Naive thymus-derived CD4-positive, alpha-beta T cell (primary cell): ENCODE data around the gene ATP4A. TPM values are rescaled to one million over a fixed set of nuclear protein-coding genes. Genes with fewer than 3 reads are reported as not detected.

ENCODE experiments used
- ATAC-seq: fragments of 150-1000 bp; cut with Tn5 transposase; 2 replicates; pipeline ENCODE4 v1.10.0; 2021; ENCODE audit warnings: mild to moderate bottlenecking, moderate library complexity
- CTCF ChIA-PET: fragments of 350-600 bp; sonication (Branson Sonifier 250); formaldehyde crosslinking; loops from one replicate; lab custom pipeline; 2021; ENCODE audit warnings: antibody characterized with exemption; lab: Charles Lee
- POLR2A ChIA-PET: fragments of 350-600 bp; sonication (Branson Sonifier 250); formaldehyde crosslinking; loops from one replicate; lab custom pipeline; 2021; ENCODE audit warnings: antibody characterized with exemption, inconsistent platforms; lab: Charles Lee
- DNase-seq, 9 donors: peaks; one replicate each; pipeline versions ENCODE4 v3.0.0 to v3.0.0-alpha.2; 2020 to 2022; ENCODE audit warnings: mixed read lengths in 1 of 9
- H3K27ac ChIP-seq: one replicate; pipeline ENCODE4 v1.7.0; 2013; ENCODE audit warnings: mild to moderate bottlenecking, low read depth, low read length, moderate library complexity
- H3K27me3 ChIP-seq, 2 donors: one replicate each; pipeline ENCODE4 v1.7.0; 2013; ENCODE audit warnings: low read length in 2 of 2, mild to moderate bottlenecking in 2 of 2, moderate library complexity in 2 of 2; ENCODE audit not compliant: control insufficient read depth in 2 of 2, insufficient read depth in 2 of 2
- H3K36me3 ChIP-seq, 3 experiments: 1 replicate in 2 of 3; 2 replicates in 1 of 3; pipeline ENCODE4 v1.7.0; 2013; ENCODE audit warnings: low read length in 3 of 3, mild to moderate bottlenecking in 3 of 3, moderate library complexity in 1 of 3; ENCODE audit not compliant: insufficient read depth in 3 of 3, control insufficient read depth in 2 of 3
- H3K4me1 ChIP-seq, 2 donors: one replicate each; pipeline ENCODE4 v1.7.0; 2013; ENCODE audit warnings: low read length in 2 of 2, mild to moderate bottlenecking in 2 of 2, moderate library complexity in 1 of 2; ENCODE audit not compliant: control insufficient read depth in 2 of 2, insufficient read depth in 2 of 2
- H3K4me3 ChIP-seq: 2 replicates; pipeline ENCODE4 v1.7.0; 2013; ENCODE audit warnings: mild to moderate bottlenecking, low read length
- H3K9me3 ChIP-seq, 3 experiments: 1 replicate in 2 of 3; 2 replicates in 1 of 3; pipeline ENCODE4 v1.7.0; 2013; ENCODE audit warnings: low read length in 3 of 3; ENCODE audit not compliant: control insufficient read depth in 2 of 3
- H3K27ac Mint-ChIP-seq, 9 donors: one replicate each; pipeline ENCODE4 v1.8.0; 2020 to 2022; ENCODE audit warnings: mixed read lengths in 9 of 9, mild to moderate bottlenecking in 8 of 9, moderate library complexity in 5 of 9, inconsistent platforms in 2 of 9
- H3K27me3 Mint-ChIP-seq, 5 donors: one replicate each; pipeline ENCODE4 v1.8.0; 2021 to 2022; ENCODE audit warnings: mixed read lengths in 5 of 5, mild to moderate bottlenecking in 1 of 5
- H3K36me3 Mint-ChIP-seq, 5 donors: one replicate each; pipeline ENCODE4 v1.8.0; 2020 to 2022; ENCODE audit warnings: mixed read lengths in 5 of 5, mild to moderate bottlenecking in 3 of 5, inconsistent platforms in 1 of 5
- H3K4me1 Mint-ChIP-seq, 7 donors: one replicate each; pipeline ENCODE4 v1.8.0; 2020 to 2022; ENCODE audit warnings: mixed read lengths in 7 of 7, mild to moderate bottlenecking in 3 of 7, inconsistent platforms in 1 of 7
- H3K4me3 Mint-ChIP-seq, 10 donors: one replicate each; pipeline ENCODE4 v1.8.0; 2020 to 2022; ENCODE audit warnings: mild to moderate bottlenecking in 10 of 10, mixed read lengths in 10 of 10, moderate library complexity in 6 of 10, inconsistent platforms in 2 of 10
- H3K9me3 Mint-ChIP-seq, 11 donors: one replicate each; pipeline ENCODE4 v1.8.0; 2020 to 2022; ENCODE audit warnings: mixed read lengths in 11 of 11, mild to moderate bottlenecking in 4 of 11, inconsistent platforms in 1 of 11, moderate library complexity in 1 of 11
- intact Hi-C, 2 donors: fragments of 100-400 bp; cut with micrococcal nuclease; formaldehyde crosslinking; loops; one replicate each; pipeline ENCODE4 v1.15.1; 2023
- polyA plus RNA-seq, 2 donors: library from polyadenylated mRNA; unstranded; fragments of 300-500 nt; fragmentation: Illumina TruSeq; gene quantifications; one replicate each; pipeline ENCODE4 v1.2.3, GENCODE V29; 2021
- total RNA-seq, 6 experiments: library from RNA in 5 of 6; stranded (reverse) in 5 of 6; gene quantifications; 1 replicate in 5 of 6; 2 replicates in 1 of 6; pipeline ENCODE4 v1.2.3 and lab custom pipeline; 2021 to 2026

ATP4A gene
- total and polyA plus RNA-seq, 7 experiments from 2014 or later = not detected

DNA sequence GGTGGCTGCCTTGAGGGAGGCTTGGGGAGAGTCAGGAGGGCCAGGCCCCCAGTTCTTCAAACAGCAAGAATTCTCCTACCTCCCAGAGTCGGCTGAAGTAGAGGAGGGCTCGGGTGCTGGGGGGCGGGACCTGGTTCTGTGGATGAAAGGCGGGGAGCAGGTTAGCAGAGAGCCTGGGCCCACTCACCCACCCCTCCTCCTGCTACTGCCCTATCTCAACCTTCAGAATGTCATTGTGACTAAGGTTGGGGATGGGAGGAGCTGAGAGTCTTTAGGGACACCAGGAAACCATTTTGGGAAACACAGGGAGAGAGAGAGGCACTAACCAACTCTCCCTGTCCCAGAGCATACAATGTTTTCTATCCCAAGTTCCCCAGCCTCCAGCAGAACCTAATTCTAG, 60.7 kb downstream of the ATP4A start:
- Mint-ChIP-seq H3K27me3 (peaks cover 0 to 29% (median 5%) of the 10 kb centered on the region in 5 donors), H3K9me3 (no peaks in the 10 kb centered on the region), H3K27ac (peak overlapping the region in 1 of 9 donors; percentile 38), H3K36me3 (no peaks in the 10 kb centered on the region), H3K4me3 (no peak overlapping the region), H3K4me1 (peaks cover 0 to 3% (median 0%) of the 10 kb centered on the region in 7 donors)
- Histone ChIP-seq H3K27ac (no peak overlapping the region), H3K27me3 (no peaks in the 10 kb centered on the region), H3K36me3 (no peaks in the 10 kb centered on the region), H3K4me1 (no peaks in the 10 kb centered on the region), H3K4me3 (no peak overlapping the region), H3K9me3 (no peaks in the 10 kb centered on the region)
- DNase-seq (no peak), ATAC-seq (no peak)
- intact Hi-C loops = no loop called here
- POLR2A ChIA-PET = no interaction called here
- CTCF ChIA-PET = no interaction called here

DNA sequence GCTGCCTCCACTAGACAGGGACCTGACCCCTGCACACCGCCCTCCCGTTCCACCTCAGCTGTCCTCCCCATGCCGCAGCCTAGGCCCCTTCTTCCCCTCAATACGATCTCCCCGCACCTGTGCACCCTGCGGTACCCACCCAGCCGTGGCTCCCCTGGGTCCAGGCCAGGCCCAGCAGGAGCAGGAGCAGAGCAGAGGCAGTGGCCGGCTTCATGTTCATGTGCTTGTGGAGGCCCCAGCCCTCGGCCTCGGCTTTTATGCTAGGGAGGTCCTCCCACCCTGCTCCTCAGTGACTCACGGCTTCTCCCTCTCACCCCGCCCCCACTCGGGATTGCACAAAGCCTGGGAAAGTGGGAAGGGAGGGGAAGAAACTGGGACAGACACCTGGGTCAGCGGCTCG, 61.8 kb downstream of the ATP4A start:
- peaks cover 0 to 3% (median 0%) of the 10 kb centered on the region in 7 donors for H3K4me1 Mint-ChIP-seq
- POLR2A ChIA-PET = no interaction called here
- no peaks in the 10 kb centered on the region for H3K36me3 Mint-ChIP-seq
- no peaks in the 10 kb centered on the region for H3K36me3 ChIP-seq
- ATAC-seq (no peak), DNase-seq (no peak)
- peaks cover 0 to 20% (median 5%) of the 10 kb centered on the region in 5 donors for H3K27me3 Mint-ChIP-seq
- no peaks in the 10 kb centered on the region for H3K9me3 Mint-ChIP-seq
- no peak overlapping the region for H3K27ac Mint-ChIP-seq
- H3K4me1 ChIP-seq = no peaks in the 10 kb centered on the region
- intact Hi-C loops = no loop called here
- H3K27me3 ChIP-seq = no peaks in the 10 kb centered on the region
- no peak overlapping the region for H3K27ac ChIP-seq
- H3K4me3 ChIP-seq = no peak overlapping the region
- H3K9me3 ChIP-seq = no peaks in the 10 kb centered on the region
- CTCF ChIA-PET = no interaction called here
- H3K4me3 Mint-ChIP-seq = no peak overlapping the region

DNA sequence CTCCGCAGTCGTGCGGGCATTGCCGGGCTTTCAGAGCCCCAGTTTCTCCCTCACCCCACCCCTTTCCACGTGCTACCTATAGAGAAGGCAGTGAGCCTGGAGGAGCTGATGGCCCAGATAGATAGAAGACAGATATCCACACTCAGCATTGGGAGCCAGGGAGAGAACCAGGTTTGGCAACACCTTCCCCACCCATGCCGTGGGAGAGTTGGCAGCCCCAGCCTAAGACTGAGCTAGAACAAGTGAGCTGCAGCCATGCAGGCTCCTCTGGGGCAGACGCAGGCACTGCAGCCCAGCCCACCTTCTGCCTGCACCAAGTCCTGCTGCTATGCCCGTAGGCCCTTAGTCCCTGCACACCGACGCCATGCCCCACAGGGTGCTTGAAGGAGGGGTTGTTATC, 62.8 kb downstream of the ATP4A start:
- no peak for ATAC-seq
- H3K36me3 ChIP-seq = no peaks in the 10 kb centered on the region
- H3K9me3 Mint-ChIP-seq = no peaks in the 10 kb centered on the region
- DNase-seq = no peak
- no peak overlapping the region for H3K27ac Mint-ChIP-seq
- H3K27me3 Mint-ChIP-seq = peaks cover 0 to 18% (median 5%) of the 10 kb centered on the region in 5 donors
- POLR2A ChIA-PET = no interaction called here
- no peak overlapping the region for H3K27ac ChIP-seq
- no peak overlapping the region for H3K4me3 ChIP-seq
- H3K4me3 Mint-ChIP-seq = no peak overlapping the region
- no peaks in the 10 kb centered on the region for H3K9me3 ChIP-seq
- intact Hi-C loops = no loop called here
- CTCF ChIA-PET = interaction anchor here (0.5 kb wide), 1 partner anchor 146 kb away, joined by 3 read pairs; no protein-coding TSS in a partner anchor
- H3K27me3 ChIP-seq = no peaks in the 10 kb centered on the region
- peaks cover 0 to 3% (median 0%) of the 10 kb centered on the region in 7 donors for H3K4me1 Mint-ChIP-seq
- no peaks in the 10 kb centered on the region for H3K36me3 Mint-ChIP-seq
- H3K4me1 ChIP-seq = no peaks in the 10 kb centered on the region

Other genes starting within 250 kb of the ATP4A start
- gene CD22, start 234.5 kb downstream of the ATP4A start, total RNA-seq = 10 to 100 TPM in 1 of 5 experiments, 1 to 10 TPM in 4; 1.5 to 23.9 (median 1.9) TPM
- 1 to 10 TPM in 1 of 2 donors, under 1 TPM in 1; 0.70 to 1.1 TPM for gene CD22, start 234.5 kb downstream of the ATP4A start, polyA plus RNA-seq
- gene FFAR1, start 215.8 kb downstream of the ATP4A start, total RNA-seq = 1 to 10 TPM in 1 of 5 experiments, under 1 TPM in 2, not detected in 2; 0.10 to 1.3 (median 0.24) TPM
- not detected for gene FFAR1, start 215.8 kb downstream of the ATP4A start, polyA plus RNA-seq
- gene FFAR3, start 205.2 kb downstream of the ATP4A start, total RNA-seq = under 1 TPM in 3 of 5 experiments, not detected in 2; 0.31 to 0.91 (median 0.72) TPM
- gene FFAR3, start 205.2 kb downstream of the ATP4A start, polyA plus RNA-seq = not detected
- under 1 TPM in 1 of 5 experiments, not detected in 4; 0.24 TPM for gene GPR42, start 192.6 kb downstream of the ATP4A start, total RNA-seq
- gene GPR42, start 192.6 kb downstream of the ATP4A start, polyA plus RNA-seq = not detected
- gene FFAR2, start 115.4 kb downstream of the ATP4A start, total RNA-seq = 1 to 10 TPM in 2 of 5 experiments, not detected in 3; 2.2 to 7.1 TPM
- gene FFAR2, start 115.4 kb downstream of the ATP4A start, polyA plus RNA-seq = not detected
- not detected for gene KRTDAP, start 73.2 kb downstream of the ATP4A start, total RNA-seq
- gene KRTDAP, start 73.2 kb downstream of the ATP4A start, polyA plus RNA-seq = not detected
- under 1 TPM in 2 of 5 experiments, not detected in 3; 0.54 to 0.76 TPM for gene DMKN, start 50.0 kb downstream of the ATP4A start, total RNA-seq
- not detected for gene DMKN, start 50.0 kb downstream of the ATP4A start, polyA plus RNA-seq
- gene SBSN, start 35.3 kb downstream of the ATP4A start, total RNA-seq = not detected
- not detected for gene SBSN, start 35.3 kb downstream of the ATP4A start, polyA plus RNA-seq
- gene GAPDHS, start 30.2 kb downstream of the ATP4A start, total RNA-seq = not detected
- gene GAPDHS, start 30.2 kb downstream of the ATP4A start, polyA plus RNA-seq = not detected
- gene TMEM147, start 18.0 kb downstream of the ATP4A start, total RNA-seq = 10 to 100 TPM; 24.7 to 54.0 (median 34.6) TPM
- gene TMEM147, start 18.0 kb downstream of the ATP4A start, polyA plus RNA-seq = 100 to 1,000 TPM; 143 to 154 TPM
- gene PMIS2, start 22.5 kb upstream of the ATP4A start, total RNA-seq = not detected
- not detected for gene PMIS2, start 22.5 kb upstream of the ATP4A start, polyA plus RNA-seq
- 10 to 100 TPM; 23.6 to 40.0 (median 28.4) TPM for gene HAUS5, start 49.1 kb upstream of the ATP4A start, total RNA-seq
- gene HAUS5, start 49.1 kb upstream of the ATP4A start, polyA plus RNA-seq = 1 to 10 TPM; 7.6 TPM
- 10 to 100 TPM; 39.0 to 98.2 (median 51.3) TPM for gene RBM42, start 65.4 kb upstream of the ATP4A start, total RNA-seq
- gene RBM42, start 65.4 kb upstream of the ATP4A start, polyA plus RNA-seq = 10 to 100 TPM; 48.7 to 49.8 TPM
- gene ETV2, start 78.1 kb upstream of the ATP4A start, total RNA-seq = under 1 TPM in 3 of 5 experiments, not detected in 2; 0.56 to 0.71 (median 0.70) TPM
- under 1 TPM; 0.61 to 0.89 TPM for gene ETV2, start 78.1 kb upstream of the ATP4A start, polyA plus RNA-seq
- gene COX6B1, start 84.7 kb upstream of the ATP4A start, total RNA-seq = 100 to 1,000 TPM; 172 to 464 (median 232) TPM
- gene COX6B1, start 84.7 kb upstream of the ATP4A start, polyA plus RNA-seq = 100 to 1,000 TPM; 819 to 873 TPM
- 1 to 10 TPM in 1 of 5 experiments, under 1 TPM in 1, not detected in 3; 0.41 to 1.3 TPM for gene UPK1A, start 102.9 kb upstream of the ATP4A start, total RNA-seq
- gene UPK1A, start 102.9 kb upstream of the ATP4A start, polyA plus RNA-seq = not detected
- 10 to 100 TPM in 1 of 5 experiments, 1 to 10 TPM in 1, under 1 TPM in 2, not detected in 1; 0.35 to 41.6 (median 1.0) TPM for gene ZBTB32, start 140.9 kb upstream of the ATP4A start, total RNA-seq
- gene ZBTB32, start 140.9 kb upstream of the ATP4A start, polyA plus RNA-seq = not detected
- gene KMT2B, start 154.3 kb upstream of the ATP4A start, total RNA-seq = 10 to 100 TPM; 64.2 to 79.8 (median 77.3) TPM
- gene KMT2B, start 154.3 kb upstream of the ATP4A start, polyA plus RNA-seq = 1 to 10 TPM in 1 of 2 donors, under 1 TPM in 1; 0.60 to 3.2 TPM
- 100 to 1,000 TPM in 2 of 5 experiments, 10 to 100 TPM in 3; 61.4 to 113 (median 62.8) TPM for gene IGFLR1, start 178.8 kb upstream of the ATP4A start, total RNA-seq
- gene IGFLR1, start 178.8 kb upstream of the ATP4A start, polyA plus RNA-seq = 100 to 1,000 TPM in 1 of 2 donors, 10 to 100 TPM in 1; 99.5 to 107 TPM
- 10 to 100 TPM; 33.7 to 86.8 (median 68.6) TPM for gene U2AF1L4, start 181.8 kb upstream of the ATP4A start, total RNA-seq
- gene U2AF1L4, start 181.8 kb upstream of the ATP4A start, polyA plus RNA-seq = 10 to 100 TPM; 75.7 to 89.7 TPM
- gene PSENEN, start 182.0 kb upstream of the ATP4A start, total RNA-seq = 10 to 100 TPM; 20.4 to 50.9 (median 26.3) TPM
- gene PSENEN, start 182.0 kb upstream of the ATP4A start, polyA plus RNA-seq = 10 to 100 TPM; 49.0 to 79.1 TPM
- 10 to 100 TPM in 4 of 5 experiments, 1 to 10 TPM in 1; 7.9 to 33.1 (median 18.9) TPM for gene LIN37, start 184.9 kb upstream of the ATP4A start, total RNA-seq
- 10 to 100 TPM in 1 of 2 donors, 1 to 10 TPM in 1; 6.7 to 20.6 TPM for gene LIN37, start 184.9 kb upstream of the ATP4A start, polyA plus RNA-seq
- under 1 TPM in 1 of 5 experiments, not detected in 4; 0.22 TPM for gene HSPB6, start 193.4 kb upstream of the ATP4A start, total RNA-seq
- not detected for gene HSPB6, start 193.4 kb upstream of the ATP4A start, polyA plus RNA-seq
- gene PROSER3, start 194.5 kb upstream of the ATP4A start, total RNA-seq = 10 to 100 TPM; 34.0 to 47.3 (median 39.7) TPM
- gene PROSER3, start 194.5 kb upstream of the ATP4A start, polyA plus RNA-seq = 1 to 10 TPM; 5.4 to 6.8 TPM
- 10 to 100 TPM; 15.3 to 55.5 (median 23.4) TPM for gene ARHGAP33, start 211.9 kb upstream of the ATP4A start, total RNA-seq
- 1 to 10 TPM in 1 of 2 donors, under 1 TPM in 1; 0.09 to 1.0 TPM for gene ARHGAP33, start 211.9 kb upstream of the ATP4A start, polyA plus RNA-seq
- gene PRODH2, start 249.2 kb upstream of the ATP4A start, total RNA-seq = not detected
- not detected for gene PRODH2, start 249.2 kb upstream of the ATP4A start, polyA plus RNA-seq